OCI-LY3 (cell line): ENCODE data around the gene MCF2L2.

Experiments used
- H2AFZ ChIP-seq: fragments of 200-600, 300-600 bp; shearing (Covaris generic); 2 replicates; pipeline ENCODE4 v1.6.0; 2014; ENCODE audit warnings: antibody characterized with exemption, low read depth, low read length
- H3K27ac ChIP-seq: fragments of 200-600, 300-600 bp; sonication (generic); 2 replicates; pipeline ENCODE4 v1.5.1; 2014; ENCODE audit warnings: mild to moderate bottlenecking, low read length, moderate library complexity, mixed read lengths
- H3K27me3 ChIP-seq: fragments of 200-600, 300-600 bp; sonication (generic); 2 replicates; pipeline ENCODE4 v1.6.1; 2014; ENCODE audit warnings: low read depth, low read length, mixed read lengths
- H3K36me3 ChIP-seq: fragments of 200-600, 300-600 bp; sonication (generic); replicated peaks from 2 replicates; pipeline ENCODE3; 2014; ENCODE audit warnings: low read depth, low read length, mixed read lengths
- H3K4me1 ChIP-seq: fragments of 300-600, 200-600 bp; sonication (generic); 2 replicates; pipeline ENCODE4 v1.6.1; 2014; ENCODE audit warnings: low read length, mixed read lengths
- H3K4me2 ChIP-seq: fragments of 200-600, 300-600 bp; sonication (generic); 2 replicates; pipeline ENCODE4 v1.6.1; 2014; ENCODE audit warnings: low read length, mixed read lengths
- H3K4me3 ChIP-seq: fragments of 300-600, 200-600 bp; sonication (generic); 2 replicates; pipeline ENCODE4 v1.5.1; 2014; ENCODE audit warnings: antibody characterized with exemption, mild to moderate bottlenecking, low read length, moderate library complexity
- H3K79me2 ChIP-seq: fragments of 300-600, 200-600 bp; shearing (Covaris generic); 2 replicates; pipeline ENCODE4 v1.6.1; 2014; ENCODE audit warnings: mild to moderate bottlenecking, low read length, mixed read lengths
- H3K9ac ChIP-seq: fragments of 300-600, 200-600 bp; shearing (Covaris generic); 2 replicates; pipeline ENCODE4 v1.6.0; 2014; ENCODE audit warnings: mild to moderate bottlenecking, low read length, moderate library complexity
- H3K9me3 ChIP-seq: fragments of 200-600, 300-600 bp; shearing (Covaris generic); 2 replicates; pipeline ENCODE4 v1.6.1; 2014; ENCODE audit warnings: low read length, mixed read lengths; ENCODE audit not compliant: insufficient read depth
- H4K20me1 ChIP-seq: fragments of 200-600, 300-600 bp; sonication (generic); 2 replicates; pipeline ENCODE4 v1.6.1; 2016; ENCODE audit warnings: low read length, mixed read lengths; ENCODE audit not compliant: insufficient read depth
- CTCF ChIP-seq: fragments of 200-600, 300-600 bp; sonication (generic); IDR thresholded peaks from 2 replicates; pipeline ENCODE4 v1.5.1; 2014; ENCODE audit warnings: antibody characterized with exemption, low read length, low read depth
- EZH2phosphoT487 ChIP-seq: fragments of 200-600 bp; shearing (Covaris generic); IDR thresholded peaks from 2 replicates; pipeline ENCODE4 v1.6.1; 2018; ENCODE audit warnings: antibody characterized with exemption, mixed run types, low read depth

The MCF2L2 gene

GRCh38 chr3:183128709-183129108 lies 299.7 kb downstream of the MCF2L2 start:
- Histone ChIP-seq H3K9ac (no peak overlapping the region), H3K79me2 (no peaks in the 10 kb centered on the region), H3K9me3 (peaks cover 9% of the 10 kb centered on the region; the same call in 1 of the 2 replicates), H3K27me3 (peaks cover 56% of the 10 kb centered on the region), H3K27ac (no peak overlapping the region), H3K4me1 (peaks cover 8% of the 10 kb centered on the region), H4K20me1 (no peaks in the 10 kb centered on the region), H2AFZ (no peak overlapping the region), H3K4me3 (no peak overlapping the region), H3K4me2 (no peak overlapping the region), H3K36me3 (peaks cover 5% of the 10 kb centered on the region)
- no peak for TF ChIP-seq CTCF
- no peak for TF ChIP-seq EZH2phosphoT487
